ENCODE measurements around the gene MON1A.
"Not testable (repeated sequence)": the region's sequence is repeated elsewhere in the genome, so short reads cannot be mapped to it uniquely, and the experiment has no call there.

Gene MON1A

GRCh38 chr3:49906073-49906743 lies 23.4 kb downstream of the MON1A start:
- H3K4me3 Mint-ChIP-seq, result peak overlapping the region; percentile 55
- no peak overlapping the region for H3K27ac Mint-ChIP-seq
- peaks cover 25% of the 10 kb centered on the region for H3K4me1 Mint-ChIP-seq (ENCODE audit: low read depth)
- H3K27me3 Mint-ChIP-seq, result no peaks in the 10 kb centered on the region
- no peaks in the 10 kb centered on the region for H3K9me3 Mint-ChIP-seq
- H3K36me3 Mint-ChIP-seq (ENCODE audit: low read depth), result peaks cover 4% of the 10 kb centered on the region

DNA sequence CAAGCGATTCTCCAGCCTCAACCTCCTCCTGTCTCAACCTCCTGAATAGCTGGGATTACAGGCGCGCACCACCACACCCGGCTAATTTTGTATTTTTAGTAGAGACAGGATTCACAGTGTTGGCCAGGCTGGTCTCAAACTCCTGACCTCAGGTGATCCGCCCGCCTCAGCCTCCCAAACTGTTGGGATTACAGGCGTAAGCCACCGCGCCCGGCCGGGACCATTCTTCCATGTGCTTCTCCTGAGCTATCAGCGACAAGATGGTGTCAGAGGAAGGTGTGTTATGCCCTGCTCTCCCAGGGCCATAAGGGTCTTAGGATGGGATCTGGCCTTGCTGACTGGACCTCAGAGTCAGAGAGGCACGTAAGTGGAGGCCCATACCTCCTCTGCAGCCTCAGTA lies 25.2 kb downstream of the MON1A start:
- H3K27ac Mint-ChIP-seq; H3K36me3 Mint-ChIP-seq (ENCODE audit: low read depth); H3K27me3 Mint-ChIP-seq; H3K9me3 Mint-ChIP-seq: not testable (repeated sequence)
- Mint-ChIP-seq H3K4me3 (peak overlapping the region; percentile 84), H3K4me1 (ENCODE audit: low read depth) (peaks cover 25% of the 10 kb centered on the region)

GRCh38 chr3:49903451-49904424 lies 25.9 kb downstream of the MON1A start, which contains the start of gene MST1R:
TSS of gene MST1R (minus strand) at chr3:49903873. CDS start at chr3:49903609, 264 bp downstream.
- H3K36me3 Mint-ChIP-seq (ENCODE audit: low read depth), result no peaks in the 10 kb centered on the region

DNA sequence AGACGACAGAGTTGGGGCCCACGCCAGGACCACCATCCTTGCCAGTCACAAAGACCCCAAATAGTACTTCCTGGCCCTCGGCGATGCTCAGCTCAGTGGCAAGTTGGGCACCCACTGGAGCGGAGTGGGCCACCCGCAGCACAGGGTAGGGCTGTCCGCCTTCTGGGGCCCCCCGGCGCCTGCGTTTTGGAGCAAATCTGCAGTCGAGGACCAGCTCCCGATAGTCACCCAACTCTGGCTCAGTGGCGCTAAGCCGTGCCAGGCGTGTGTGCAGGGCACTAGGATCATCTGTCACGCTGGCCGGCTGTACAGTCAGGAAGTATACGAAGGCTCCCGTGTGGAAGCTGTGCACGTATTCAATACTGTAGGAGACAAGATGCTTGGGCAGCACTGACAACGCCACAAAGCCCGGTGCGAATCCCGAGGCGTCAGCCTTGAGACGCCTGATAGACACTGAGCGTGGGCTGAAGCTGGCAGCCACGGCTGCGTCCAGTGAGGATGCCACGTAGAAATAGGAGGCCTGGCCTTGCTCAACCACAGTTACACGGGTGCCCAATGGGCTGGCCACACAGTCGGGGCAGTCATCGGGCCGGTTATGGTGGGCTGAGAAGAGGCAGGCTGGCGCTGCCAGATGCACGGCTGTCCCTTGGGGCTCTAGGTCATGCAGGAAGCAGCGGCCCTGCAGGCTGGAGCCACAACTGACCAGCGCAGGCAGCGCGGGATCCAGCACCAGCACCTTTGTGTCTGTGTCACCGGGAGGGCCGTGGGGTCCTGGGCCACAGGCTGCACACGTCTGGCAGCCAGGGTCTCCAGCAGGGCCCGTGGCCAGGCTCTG lies 26.9 kb downstream of the MON1A start:
- Mint-ChIP-seq H3K4me3 (no peak overlapping the region), H3K36me3 (ENCODE audit: low read depth) (no peaks in the 10 kb centered on the region), H3K4me1 (ENCODE audit: low read depth) (peaks cover 25% of the 10 kb centered on the region), H3K9me3 (no peaks in the 10 kb centered on the region), H3K27ac (no peak overlapping the region), H3K27me3 (no peaks in the 10 kb centered on the region)

More at GRCh38 chr3:49903451-49904424, 25.9 kb downstream of the MON1A start, which contains the start of gene MST1R:
- Mint-ChIP-seq H3K27ac (peak within 1 kb of the TSS; percentile 65), H3K27me3 (no peaks in the 10 kb centered on the region), H3K9me3 (no peaks in the 10 kb centered on the region), H3K4me1 (ENCODE audit: low read depth) (peaks cover 25% of the 10 kb centered on the region), H3K4me3 (peak within 1 kb of the TSS; percentile 84)

GRCh38 chr3:49901366-49902339 lies 28.0 kb downstream of the MON1A start:
- peaks cover 24% of the 10 kb centered on the region for H3K4me1 Mint-ChIP-seq (ENCODE audit: low read depth)
- H3K27me3 Mint-ChIP-seq, result no peaks in the 10 kb centered on the region
- no peak overlapping the region for H3K4me3 Mint-ChIP-seq
- no peak overlapping the region for H3K27ac Mint-ChIP-seq
- no peaks in the 10 kb centered on the region for H3K36me3 Mint-ChIP-seq (ENCODE audit: low read depth)
- no peaks in the 10 kb centered on the region for H3K9me3 Mint-ChIP-seq

DNA sequence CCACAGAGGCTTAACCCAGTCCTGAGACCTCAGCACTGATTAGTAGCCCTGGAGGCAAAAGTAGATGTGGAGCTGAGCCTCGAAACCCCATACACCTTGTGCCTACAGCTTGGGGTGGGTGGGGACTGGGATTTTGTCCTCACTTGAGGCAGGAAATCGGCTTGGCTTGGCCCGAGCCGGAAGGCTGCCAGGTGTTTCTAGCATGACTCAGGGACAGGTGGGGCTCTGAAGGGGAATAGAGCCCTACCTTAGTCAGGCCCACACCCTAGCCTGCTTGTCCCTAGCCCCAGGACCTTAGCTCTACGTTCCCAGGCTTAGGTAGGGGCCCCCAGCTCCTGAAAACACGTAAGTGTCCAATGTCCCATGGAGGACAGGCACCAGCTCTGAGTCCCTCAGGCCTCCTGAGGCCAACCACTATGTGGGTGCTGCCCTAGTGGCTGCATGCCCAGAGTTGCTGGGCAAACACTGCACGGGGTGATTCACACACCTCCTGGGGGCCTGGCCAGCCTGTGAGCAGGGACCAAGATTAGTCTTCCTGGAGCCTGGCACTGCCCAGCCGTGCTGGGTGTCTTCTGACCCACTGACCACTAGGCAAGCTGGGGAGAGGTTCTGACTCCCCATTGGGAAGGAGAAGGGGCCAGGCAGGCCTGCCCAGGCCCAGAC lies 29.0 kb downstream of the MON1A start:
- H3K4me3 Mint-ChIP-seq, result no peak overlapping the region
- peaks cover 13% of the 10 kb centered on the region for H3K4me1 Mint-ChIP-seq (ENCODE audit: low read depth)
- no peaks in the 10 kb centered on the region for H3K27me3 Mint-ChIP-seq
- no peak overlapping the region for H3K27ac Mint-ChIP-seq
- H3K36me3 Mint-ChIP-seq (ENCODE audit: low read depth), result no peaks in the 10 kb centered on the region
- H3K9me3 Mint-ChIP-seq, result no peaks in the 10 kb centered on the region

- Mint-ChIP-seq H3K4me1 (ENCODE audit: low read depth) (peaks cover 7% of the 10 kb centered on the region), H3K9me3 (no peaks in the 10 kb centered on the region), H3K4me3 (no peak overlapping the region), H3K27me3 (no peaks in the 10 kb centered on the region), H3K27ac (no peak overlapping the region), H3K36me3 (ENCODE audit: low read depth) (no peaks in the 10 kb centered on the region)
These were observed 29.8 kb downstream of the MON1A start for GRCh38 chr3:49899815-49900214.

DNA sequence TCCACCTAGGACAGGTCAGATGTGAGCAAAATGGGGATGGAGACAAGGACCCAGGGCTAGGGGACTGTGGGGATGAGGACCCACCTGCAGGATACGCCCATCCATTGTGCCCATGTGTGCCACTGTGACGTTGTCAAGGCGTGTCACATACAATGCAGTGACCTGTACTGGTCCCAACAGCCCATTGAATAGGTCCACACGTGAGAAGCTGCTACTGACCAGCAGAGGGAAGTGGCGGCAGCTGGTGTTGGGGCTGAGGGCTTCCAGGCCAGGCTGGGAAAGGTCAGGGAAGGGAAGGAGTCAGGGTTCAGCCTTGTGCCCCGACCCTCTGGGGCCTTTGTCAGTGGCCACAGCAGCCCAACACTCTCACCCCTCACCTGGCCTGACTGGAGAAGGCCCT lies 30.6 kb downstream of the MON1A start:
- H3K27me3 Mint-ChIP-seq, result no peaks in the 10 kb centered on the region
- no peak overlapping the region for H3K4me3 Mint-ChIP-seq
- no peaks in the 10 kb centered on the region for H3K9me3 Mint-ChIP-seq
- H3K36me3 Mint-ChIP-seq (ENCODE audit: low read depth), result no peaks in the 10 kb centered on the region
- no peak overlapping the region for H3K27ac Mint-ChIP-seq
- peaks cover 2% of the 10 kb centered on the region for H3K4me1 Mint-ChIP-seq (ENCODE audit: low read depth)

- Mint-ChIP-seq H3K27ac (no peak overlapping the region), H3K27me3 (no peaks in the 10 kb centered on the region), H3K36me3 (ENCODE audit: low read depth) (no peaks in the 10 kb centered on the region), H3K4me3 (no peak overlapping the region), H3K9me3 (no peaks in the 10 kb centered on the region), H3K4me1 (ENCODE audit: low read depth) (no peaks in the 10 kb centered on the region)
These were observed 33.3 kb downstream of the MON1A start for GRCh38 chr3:49896345-49896744.

DNA sequence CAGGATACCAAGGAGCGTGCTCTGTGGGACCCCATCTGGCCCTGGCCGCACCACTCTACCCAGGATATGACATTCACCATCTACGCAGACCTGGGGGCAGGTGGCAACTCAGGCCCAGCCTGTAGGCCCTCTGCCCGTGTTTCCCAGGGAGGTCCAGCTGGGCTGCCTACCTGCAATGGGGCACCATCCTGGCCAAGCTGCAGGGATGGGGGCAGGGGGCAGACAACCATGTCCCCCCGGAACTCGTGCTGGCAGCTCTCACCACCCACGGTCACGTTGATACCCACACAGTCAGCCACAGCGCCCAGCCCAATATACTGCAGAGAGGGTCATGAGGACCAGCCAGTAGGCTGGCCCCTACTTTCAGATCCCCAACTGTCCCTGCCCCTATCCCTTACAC lies 33.8 kb downstream of the MON1A start:
- no peaks in the 10 kb centered on the region for H3K36me3 Mint-ChIP-seq (ENCODE audit: low read depth)
- no peaks in the 10 kb centered on the region for H3K27me3 Mint-ChIP-seq
- no peaks in the 10 kb centered on the region for H3K4me1 Mint-ChIP-seq (ENCODE audit: low read depth)
- no peak overlapping the region for H3K27ac Mint-ChIP-seq
- H3K9me3 Mint-ChIP-seq, result no peaks in the 10 kb centered on the region
- H3K4me3 Mint-ChIP-seq, result no peak overlapping the region

GRCh38 chr3:49889296-49889695 lies 40.3 kb downstream of the MON1A start:
- H3K27me3 Mint-ChIP-seq, result no peaks in the 10 kb centered on the region
- no peaks in the 10 kb centered on the region for H3K4me1 Mint-ChIP-seq (ENCODE audit: low read depth)
- H3K36me3 Mint-ChIP-seq (ENCODE audit: low read depth), result no peaks in the 10 kb centered on the region
- H3K9me3 Mint-ChIP-seq, result no peaks in the 10 kb centered on the region
- H3K27ac Mint-ChIP-seq, result no peak overlapping the region
- H3K4me3 Mint-ChIP-seq, result no peak overlapping the region

GRCh38 chr3:49886922-49887265 lies 42.7 kb downstream of the MON1A start:
- H3K36me3 Mint-ChIP-seq (ENCODE audit: low read depth), result no peaks in the 10 kb centered on the region
- H3K4me3 Mint-ChIP-seq, result no peak overlapping the region
- H3K27ac Mint-ChIP-seq, result no peak overlapping the region
- no peaks in the 10 kb centered on the region for H3K27me3 Mint-ChIP-seq
- H3K9me3 Mint-ChIP-seq, result no peaks in the 10 kb centered on the region
- H3K4me1 Mint-ChIP-seq (ENCODE audit: low read depth), result no peaks in the 10 kb centered on the region

DNA sequence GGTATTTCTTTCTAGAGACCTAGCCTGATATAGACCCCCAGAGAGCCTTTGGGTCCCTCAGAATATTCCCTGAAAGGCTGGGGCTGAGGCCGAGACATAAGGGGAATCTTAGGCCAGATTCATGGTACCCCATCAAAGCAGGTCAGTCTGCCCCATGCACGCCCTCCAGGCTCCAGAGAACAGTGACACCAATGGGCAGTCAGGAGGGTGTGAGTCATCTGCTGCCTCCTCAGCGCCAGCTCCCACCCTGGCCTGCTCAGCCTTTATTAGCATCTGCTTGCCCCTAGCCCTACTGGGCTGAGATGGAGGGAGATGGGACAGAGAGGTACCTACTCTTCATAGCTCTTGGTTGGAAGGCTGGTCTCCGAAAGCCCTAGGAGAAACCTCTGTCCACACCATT lies 45.6 kb downstream of the MON1A start:
- Mint-ChIP-seq H3K27ac (no peak overlapping the region), H3K27me3 (no peaks in the 10 kb centered on the region), H3K4me1 (ENCODE audit: low read depth) (no peaks in the 10 kb centered on the region), H3K36me3 (ENCODE audit: low read depth) (no peaks in the 10 kb centered on the region), H3K4me3 (no peak overlapping the region), H3K9me3 (no peaks in the 10 kb centered on the region)

Data from stimulated activated naive CD8-positive, alpha-beta T cell treated with anti-CD3 and anti-CD28 coated beads, Interleukin-15, Interleukin-2, amounts not matched to agents 100 ng/mL and 50 ng/mL, for 24 hours (primary cell).